Activated naive CD8-positive, alpha-beta T cell treated with anti-CD3 and anti-CD28 coated beads, Interleukin-2, amount 10 ng/mL, durations not matched to agents 7 days and 5 days (primary cell): Measurements from ENCODE around the gene RNF224. TPM values are rescaled to one million over a fixed set of nuclear protein-coding genes. Genes with fewer than 3 reads are reported as not detected.
"Not testable (repeated sequence)": the region's sequence is repeated elsewhere in the genome, so short reads cannot be mapped to it uniquely, and the experiment has no call there.

Experiments used
- ATAC-seq: fragments of 150-1000 bp; cut with Tn5 transposase; one replicate; pipeline ENCODE4 v1.10.0; 2021; ENCODE audit warnings: low read depth, moderate library complexity
- POLR2A ChIA-PET: fragments of 350-600 bp; sonication (Branson Sonifier 250); formaldehyde crosslinking; loops from one replicate; lab custom pipeline; 2021; ENCODE audit warnings: antibody characterized with exemption; lab: Charles Lee
- DNase-seq: peaks from one replicate; pipeline ENCODE4 v3.0.0; 2021
- H3K27ac Mint-ChIP-seq: one replicate; pipeline ENCODE4 v1.8.0; 2022; ENCODE audit warnings: mild to moderate bottlenecking, mixed read lengths
- H3K27me3 Mint-ChIP-seq: one replicate; pipeline ENCODE4 v1.8.0; 2022; ENCODE audit warnings: mild to moderate bottlenecking, moderate library complexity, mixed read lengths
- H3K36me3 Mint-ChIP-seq: one replicate; pipeline ENCODE4 v1.8.0; 2021; ENCODE audit warnings: mild to moderate bottlenecking, mixed read lengths
- H3K4me1 Mint-ChIP-seq: one replicate; pipeline ENCODE4 v1.8.0; 2021; ENCODE audit warnings: mixed read lengths
- H3K4me3 Mint-ChIP-seq: one replicate; pipeline ENCODE4 v1.8.0; 2022; ENCODE audit warnings: mild to moderate bottlenecking, moderate library complexity, mixed read lengths
- H3K9me3 Mint-ChIP-seq: one replicate; pipeline ENCODE4 v1.8.0; 2021; ENCODE audit warnings: mixed read lengths
- total RNA-seq, 2 experiments: library from RNA; stranded (reverse); gene quantifications; one replicate each; pipeline ENCODE4 v1.2.3, GENCODE V29; 2021

RNF224 gene
- total RNA-seq, 2 experiments from 2014 or later = not detected

DNA sequence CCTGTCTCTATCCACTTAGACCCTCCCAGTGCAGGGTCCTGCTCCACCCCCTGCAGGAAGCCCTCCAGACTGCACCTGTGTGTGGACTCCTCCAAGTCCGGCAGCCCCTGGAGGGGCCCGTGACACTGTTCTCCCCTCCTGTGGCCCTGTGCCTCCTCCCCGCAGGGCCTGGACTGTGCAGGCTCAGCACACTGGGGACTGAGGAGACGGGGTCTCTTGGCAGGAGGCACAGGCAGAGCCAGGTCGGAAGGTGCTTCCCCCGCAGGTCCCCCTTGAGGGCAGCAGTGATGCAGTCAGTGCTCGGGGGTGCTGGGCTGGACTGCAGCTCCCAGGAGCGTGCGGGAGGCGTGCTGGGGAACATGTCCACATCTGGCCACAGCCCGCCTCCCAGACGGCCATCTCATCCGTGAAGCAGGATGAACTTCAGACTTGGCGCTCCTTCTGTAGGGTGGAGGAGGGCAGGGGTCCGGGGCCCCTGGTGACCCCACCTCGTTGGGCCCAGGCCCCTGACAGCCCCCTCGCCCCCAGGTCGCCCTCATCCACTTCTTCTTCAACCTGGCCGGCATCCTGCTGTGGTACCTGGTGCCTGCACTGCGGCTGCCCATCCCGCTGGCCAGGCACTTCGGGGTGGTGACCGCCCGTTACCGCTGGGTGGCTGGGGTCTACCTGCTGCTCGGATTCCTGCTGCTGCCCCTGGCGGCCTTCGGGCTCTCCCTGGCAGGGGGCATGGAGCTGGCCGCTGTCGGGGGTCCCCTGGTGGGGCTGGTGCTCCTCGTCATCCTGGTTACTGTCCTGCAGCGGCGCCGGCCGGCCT lies 8.3 kb downstream of the RNF224 start:
- Mint-ChIP-seq H3K4me3 (no peak overlapping the region), H3K27me3 (no peaks in the 10 kb centered on the region), H3K36me3 (no peaks in the 10 kb centered on the region), H3K4me1 (peaks cover 8% of the 10 kb centered on the region), H3K27ac (peak overlapping the region; percentile 30), H3K9me3 (no peaks in the 10 kb centered on the region)
- no peak for ATAC-seq
- POLR2A ChIA-PET = interaction anchor here (1.0 to 1.2 kb wide), 6 partner anchors 21 to 189 kb away, joined by 3 to 8 read pairs (median 4); partner anchors contain the start of genes ANAPC2, NPDC1, SSNA1 and TPRN
- DNase-seq = peak; percentile 36

DNA sequence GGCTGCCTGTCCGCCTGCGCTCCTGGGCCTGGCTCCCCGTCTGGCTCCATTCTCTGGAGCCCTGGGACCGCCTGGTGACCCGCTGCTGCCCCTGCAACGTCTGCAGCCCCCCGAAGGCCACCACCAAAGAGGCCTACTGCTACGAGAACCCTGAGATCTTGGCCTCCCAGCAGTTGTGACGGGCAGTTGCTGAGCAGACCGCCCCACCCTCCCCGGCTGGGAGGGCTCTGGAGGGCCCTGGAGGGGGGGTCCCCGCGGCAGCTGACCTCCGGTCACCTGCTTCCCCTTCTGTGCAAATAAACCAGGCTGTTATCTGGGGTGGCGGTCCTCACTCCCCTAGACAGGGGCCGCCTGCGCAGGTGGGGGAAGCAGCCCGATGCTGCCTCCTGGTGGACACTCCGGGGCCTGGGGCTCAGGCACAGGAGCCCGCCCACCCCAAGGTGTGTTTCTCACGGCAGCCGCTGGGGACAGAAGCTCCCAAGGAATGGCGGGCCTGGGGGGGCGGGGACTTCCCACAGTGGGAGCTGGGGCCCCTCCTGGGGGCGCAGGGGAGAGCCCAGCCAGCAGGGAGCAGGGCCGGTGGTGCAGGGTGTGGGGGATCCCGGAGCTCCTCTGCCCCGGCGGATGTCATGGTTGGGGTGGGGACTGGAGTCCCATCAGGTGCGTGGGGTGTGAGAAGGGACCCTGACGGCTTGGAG lies 9.1 kb downstream of the RNF224 start:
- ATAC-seq (peak; percentile 25), DNase-seq (peak; percentile 93)
- Mint-ChIP-seq H3K27ac (no peak overlapping the region), H3K9me3 (no peaks in the 10 kb centered on the region), H3K27me3 (no peaks in the 10 kb centered on the region), H3K36me3 (peaks cover 3% of the 10 kb centered on the region), H3K4me3 (no peak overlapping the region), H3K4me1 (peaks cover 8% of the 10 kb centered on the region)
- POLR2A ChIA-PET = interaction anchor here (0.6 to 1.2 kb wide), 8 partner anchors 19 to 190 kb away, joined by 3 to 8 read pairs (median 4); partner anchors contain the start of genes ANAPC2, MAN1B1, NELFB and NPDC1

DNA sequence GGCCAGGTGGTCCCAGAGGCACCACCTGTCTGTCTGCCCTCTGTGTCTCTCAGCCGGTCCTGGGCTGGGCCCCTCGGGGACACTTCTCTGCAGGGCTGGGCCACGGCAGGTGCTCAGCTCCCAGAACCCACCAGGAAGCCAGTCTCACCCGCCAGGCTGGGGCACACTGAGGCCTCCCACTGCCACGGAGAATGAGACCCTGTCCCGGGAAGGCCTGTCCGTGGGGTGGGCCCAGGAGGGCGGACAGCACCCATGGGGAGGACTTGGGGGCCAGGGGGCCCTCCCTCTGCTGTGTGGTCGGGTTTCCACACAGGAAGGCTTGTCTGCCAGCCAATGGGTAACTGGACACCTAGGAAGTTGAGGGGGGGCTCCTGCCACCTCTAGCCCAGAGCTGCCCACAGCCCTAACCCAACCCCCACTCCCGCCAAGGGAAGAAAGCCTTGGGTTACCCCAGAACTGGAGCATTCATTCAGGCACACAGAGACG lies 9.7 kb downstream of the RNF224 start:
- Mint-ChIP-seq H3K4me3 (no peak overlapping the region), H3K27ac (no peak overlapping the region), H3K36me3 (peaks cover 4% of the 10 kb centered on the region), H3K4me1 (peaks cover 8% of the 10 kb centered on the region), H3K27me3 (no peaks in the 10 kb centered on the region), H3K9me3 (no peaks in the 10 kb centered on the region)
- DNase-seq = no peak
- POLR2A ChIA-PET = interaction anchor here (0.6 to 1.2 kb wide), 8 partner anchors 18 to 190 kb away, joined by 3 to 8 read pairs (median 4); partner anchors contain the start of genes ANAPC2, MAN1B1, NELFB and NPDC1
- no peak for ATAC-seq

DNA sequence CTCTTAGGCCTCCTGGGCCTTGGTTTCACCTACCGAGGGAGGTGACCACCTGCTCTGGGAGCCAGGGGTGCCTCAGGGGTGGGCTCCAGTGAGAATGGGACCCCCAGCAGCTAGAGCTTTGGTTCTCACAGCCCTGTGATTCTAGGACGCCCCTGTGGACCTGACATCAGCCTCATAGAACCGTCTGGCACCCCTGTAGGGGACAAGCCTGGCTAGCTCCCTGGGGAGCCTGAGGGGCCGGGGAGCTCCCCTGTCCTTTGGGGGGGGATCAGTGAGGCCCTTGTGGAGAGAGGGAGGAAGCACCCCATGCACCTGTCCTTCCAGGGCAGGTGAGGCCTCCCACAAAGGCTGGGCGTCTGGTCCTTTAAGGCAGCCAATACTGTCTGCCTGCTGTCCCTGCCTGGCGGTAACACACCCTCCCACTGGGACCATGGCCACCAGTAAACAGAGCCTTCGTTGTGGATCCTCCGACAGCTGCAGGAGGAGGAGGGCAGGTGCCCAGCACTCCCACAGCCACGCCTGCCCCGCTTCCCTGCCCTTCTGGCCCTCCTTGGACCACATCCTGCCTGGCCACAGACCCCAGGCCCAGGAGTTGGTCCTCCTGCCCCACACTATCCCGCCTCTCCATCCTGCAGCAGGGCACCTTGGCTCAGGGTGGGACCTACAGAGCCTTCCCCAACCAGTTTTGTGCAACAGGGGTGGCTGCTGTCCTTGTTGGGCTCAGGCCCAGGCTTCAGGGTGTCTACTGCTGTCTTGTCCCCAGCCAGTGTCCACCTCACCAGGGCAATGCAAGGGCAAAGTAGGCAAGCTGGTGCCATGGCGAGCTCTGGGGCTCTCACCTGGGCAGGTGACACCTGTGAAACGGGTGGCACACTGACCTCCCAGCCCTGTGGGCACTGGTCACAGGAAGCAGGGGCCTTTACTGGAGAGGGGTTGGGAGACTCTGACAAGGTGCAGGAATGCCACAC lies 10.7 kb downstream of the RNF224 start:
- no peak for DNase-seq
- peaks cover 15% of the 10 kb centered on the region for H3K4me1 Mint-ChIP-seq
- no peak overlapping the region for H3K4me3 Mint-ChIP-seq
- no peaks in the 10 kb centered on the region for H3K9me3 Mint-ChIP-seq
- H3K36me3 Mint-ChIP-seq = peaks cover 14% of the 10 kb centered on the region
- POLR2A ChIA-PET = interaction anchor here (1.5 kb wide), 1 partner anchor 108 kb away, joined by 5 read pairs; no protein-coding TSS in a partner anchor
- H3K27me3 Mint-ChIP-seq = no peaks in the 10 kb centered on the region
- no peak for ATAC-seq
- H3K27ac Mint-ChIP-seq = no peak overlapping the region

DNA sequence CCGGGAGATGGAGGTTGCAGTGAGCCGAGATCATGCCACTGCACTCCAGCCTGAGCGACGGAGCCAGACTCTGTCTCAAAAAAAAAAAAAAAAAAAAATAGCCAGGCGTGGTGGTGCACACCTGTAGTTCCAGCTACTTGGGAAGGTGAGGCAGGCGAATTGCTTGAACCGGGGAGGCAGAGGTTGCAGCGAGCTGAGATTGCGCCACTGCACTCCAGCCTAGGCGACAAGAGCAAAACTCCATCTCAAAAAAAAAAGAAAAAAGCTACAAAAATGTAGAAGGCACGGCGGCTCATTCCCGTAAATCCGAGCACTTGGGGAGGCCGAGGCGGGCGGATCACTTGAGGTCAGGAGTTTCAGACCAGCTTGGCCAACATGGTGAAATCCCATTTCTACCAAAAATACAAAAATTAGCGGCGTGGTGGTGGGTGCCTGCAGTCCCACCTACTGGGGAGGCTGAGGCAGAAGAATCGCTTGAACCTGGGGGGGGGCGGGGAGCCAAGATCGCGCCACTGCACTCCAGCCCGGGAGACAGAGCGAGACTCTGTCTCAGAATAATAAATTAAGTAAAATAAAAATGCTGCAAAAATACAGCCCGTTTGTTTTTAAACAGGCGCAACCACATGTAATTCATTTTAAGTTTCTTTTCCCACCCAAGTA lies 12.4 kb downstream of the RNF224 start:
- Mint-ChIP-seq H3K4me3 (peak overlapping the region; percentile 78), H3K27ac (peak overlapping the region; percentile 34)
- POLR2A ChIA-PET = interaction anchor here (0.6 to 6.7 kb wide), 26 partner anchors 9 to 379 kb away, joined by 3 to 171 read pairs (median 10); partner anchors contain the start of genes ANAPC2, CYSRT1, DPP7 and MAN1B1

DNA sequence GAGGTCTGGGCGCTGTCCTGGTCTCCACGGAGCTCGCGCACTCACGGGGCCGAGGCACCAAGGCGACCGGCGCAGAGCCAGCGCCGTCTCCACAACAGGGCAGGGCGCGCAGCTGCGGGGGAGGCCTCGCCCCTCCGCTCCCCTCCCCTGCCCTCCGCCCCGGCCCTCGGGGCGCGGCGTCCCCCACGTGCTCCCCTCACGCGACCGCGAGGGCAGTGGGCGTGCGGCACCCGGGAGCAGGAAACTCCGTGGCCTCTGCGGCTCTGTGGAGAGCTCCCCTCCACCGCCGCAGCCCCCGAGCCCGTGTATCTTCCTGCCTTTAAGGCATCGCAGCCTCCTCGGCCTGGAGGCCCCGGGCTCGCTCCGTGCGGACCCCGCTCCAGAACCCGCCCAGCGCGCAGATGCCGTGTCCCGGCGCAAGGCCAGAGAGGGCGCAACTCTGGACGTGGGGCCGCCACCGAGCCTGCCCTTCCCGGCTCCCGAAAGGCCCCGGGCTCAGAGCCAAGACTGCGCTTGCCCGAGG lies 13.1 kb downstream of the RNF224 start:
- H3K27ac Mint-ChIP-seq = peak overlapping the region; percentile 34
- peak overlapping the region; percentile 78 for H3K4me3 Mint-ChIP-seq
- no peaks in the 10 kb centered on the region for H3K9me3 Mint-ChIP-seq
- peaks cover 24% of the 10 kb centered on the region for H3K4me1 Mint-ChIP-seq
- H3K27me3 Mint-ChIP-seq = no peaks in the 10 kb centered on the region
- H3K36me3 Mint-ChIP-seq = peaks cover 20% of the 10 kb centered on the region
- no peak for DNase-seq
- peak; percentile 21 for ATAC-seq
- POLR2A ChIA-PET = interaction anchor here (0.6 to 6.7 kb wide), 52 partner anchors 9 to 450 kb away, joined by 3 to 171 read pairs (median 5); partner anchors contain the start of genes ANAPC2, ARRDC1, CYSRT1 and DPP7

More for the DNA sequence above, 12.4 kb downstream of the RNF224 start:
- H3K27me3 Mint-ChIP-seq, ATAC-seq, DNase-seq, H3K9me3 Mint-ChIP-seq: not testable (repeated sequence)
- H3K4me1 Mint-ChIP-seq = peaks cover 24% of the 10 kb centered on the region
- peaks cover 20% of the 10 kb centered on the region for H3K36me3 Mint-ChIP-seq

DNA sequence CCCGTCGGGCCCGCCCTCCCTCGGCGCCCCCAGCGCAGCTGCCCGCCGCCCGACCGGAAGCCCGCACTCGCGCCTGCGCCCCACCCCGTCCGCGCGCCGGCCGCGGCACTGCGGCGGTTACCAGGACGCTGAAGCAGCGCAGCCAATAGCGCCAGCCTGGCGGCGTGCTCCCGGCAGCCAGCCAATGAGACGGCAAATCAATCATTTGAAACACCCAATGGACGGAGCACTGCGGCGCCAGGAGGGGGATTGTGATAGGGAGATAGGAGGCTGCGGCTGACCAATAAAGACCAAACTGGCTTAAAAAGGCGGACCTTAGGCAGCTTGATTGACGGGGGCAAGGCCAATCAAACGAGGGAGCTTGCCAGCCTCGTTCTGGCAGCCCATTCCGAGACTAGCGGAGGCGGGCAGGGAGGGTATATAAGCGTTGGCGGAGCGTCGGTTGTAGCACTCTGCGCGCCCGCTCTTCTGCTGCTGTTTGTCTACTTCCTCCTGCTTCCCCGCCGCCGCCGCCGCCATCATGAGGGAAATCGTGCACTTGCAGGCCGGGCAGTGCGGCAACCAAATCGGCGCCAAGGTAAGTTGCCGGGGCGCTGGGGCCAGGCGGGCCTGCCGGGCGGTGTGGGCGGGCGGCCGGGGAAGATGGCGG lies 13.7 kb downstream of the RNF224 start, which contains the start of gene TUBB4B:
Gene TUBB4B (plus strand): TSS at position 447 of the 649 bp plus-strand sequence. CDS start 74 bp downstream, at position 521.
- Mint-ChIP-seq H3K4me1 (peaks cover 24% of the 10 kb centered on the region), H3K27ac (peak within 1 kb of the TSS; percentile 93), H3K4me3 (peak within 1 kb of the TSS; percentile 90), H3K36me3 (peaks cover 20% of the 10 kb centered on the region), H3K27me3 (no peaks in the 10 kb centered on the region), H3K9me3 (no peaks in the 10 kb centered on the region)
- POLR2A ChIA-PET = interaction anchor here (0.6 to 6.7 kb wide), 50 partner anchors 8 to 450 kb away, joined by 3 to 171 read pairs (median 5); partner anchors contain the start of genes ANAPC2, ARRDC1, CYSRT1 and DPP7
- ATAC-seq (peak; percentile 83), DNase-seq (peak; percentile 99)

DNA sequence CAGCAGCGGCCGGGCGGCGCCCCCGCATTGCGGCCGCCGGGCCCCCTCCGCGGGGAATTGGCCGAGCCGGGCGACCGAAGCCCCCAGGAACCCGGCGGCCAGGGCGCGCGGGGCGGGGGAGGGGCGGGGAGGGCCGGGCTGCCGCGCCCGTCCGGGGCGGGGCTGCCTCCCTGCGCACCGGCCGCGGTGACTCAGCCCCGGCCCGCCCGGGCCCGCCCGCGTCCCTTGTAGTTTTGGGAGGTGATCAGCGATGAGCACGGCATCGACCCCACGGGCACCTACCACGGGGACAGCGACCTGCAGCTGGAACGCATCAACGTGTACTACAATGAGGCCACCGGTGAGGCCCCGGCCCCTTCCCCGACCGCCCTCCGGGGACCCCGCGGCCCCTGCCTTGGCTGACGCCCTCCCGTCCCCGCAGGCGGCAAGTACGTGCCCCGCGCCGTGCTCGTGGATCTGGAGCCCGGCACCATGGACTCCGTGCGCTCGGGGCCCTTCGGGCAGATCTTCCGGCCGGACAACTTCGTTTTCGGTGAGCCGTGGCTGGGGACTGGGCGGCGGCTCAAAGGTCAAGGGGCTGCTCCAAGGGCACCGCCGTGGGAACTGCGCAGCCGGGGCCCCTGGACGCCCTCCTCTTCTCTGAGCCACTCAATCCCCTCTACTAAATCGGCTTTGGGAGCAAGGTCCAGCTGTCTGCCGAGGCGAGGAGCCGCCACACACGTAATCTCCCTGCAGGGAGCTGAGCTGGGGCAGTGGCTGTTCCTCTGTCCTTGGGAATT lies 14.4 kb downstream of the RNF224 start:
- POLR2A ChIA-PET = interaction anchor here (0.7 to 6.7 kb wide), 32 partner anchors 11 to 363 kb away, joined by 3 to 171 read pairs (median 6); partner anchors contain the start of genes ANAPC2, ARRDC1, CYSRT1 and DPP7
- peak overlapping the region; percentile 80 for H3K27ac Mint-ChIP-seq
- H3K4me1 Mint-ChIP-seq = peaks cover 24% of the 10 kb centered on the region
- peak overlapping the region; percentile 86 for H3K4me3 Mint-ChIP-seq
- peak; percentile 79 for DNase-seq
- H3K27me3 Mint-ChIP-seq = no peaks in the 10 kb centered on the region
- peaks cover 20% of the 10 kb centered on the region for H3K36me3 Mint-ChIP-seq
- ATAC-seq = peak; percentile 13
- H3K9me3 Mint-ChIP-seq = no peaks in the 10 kb centered on the region

DNA sequence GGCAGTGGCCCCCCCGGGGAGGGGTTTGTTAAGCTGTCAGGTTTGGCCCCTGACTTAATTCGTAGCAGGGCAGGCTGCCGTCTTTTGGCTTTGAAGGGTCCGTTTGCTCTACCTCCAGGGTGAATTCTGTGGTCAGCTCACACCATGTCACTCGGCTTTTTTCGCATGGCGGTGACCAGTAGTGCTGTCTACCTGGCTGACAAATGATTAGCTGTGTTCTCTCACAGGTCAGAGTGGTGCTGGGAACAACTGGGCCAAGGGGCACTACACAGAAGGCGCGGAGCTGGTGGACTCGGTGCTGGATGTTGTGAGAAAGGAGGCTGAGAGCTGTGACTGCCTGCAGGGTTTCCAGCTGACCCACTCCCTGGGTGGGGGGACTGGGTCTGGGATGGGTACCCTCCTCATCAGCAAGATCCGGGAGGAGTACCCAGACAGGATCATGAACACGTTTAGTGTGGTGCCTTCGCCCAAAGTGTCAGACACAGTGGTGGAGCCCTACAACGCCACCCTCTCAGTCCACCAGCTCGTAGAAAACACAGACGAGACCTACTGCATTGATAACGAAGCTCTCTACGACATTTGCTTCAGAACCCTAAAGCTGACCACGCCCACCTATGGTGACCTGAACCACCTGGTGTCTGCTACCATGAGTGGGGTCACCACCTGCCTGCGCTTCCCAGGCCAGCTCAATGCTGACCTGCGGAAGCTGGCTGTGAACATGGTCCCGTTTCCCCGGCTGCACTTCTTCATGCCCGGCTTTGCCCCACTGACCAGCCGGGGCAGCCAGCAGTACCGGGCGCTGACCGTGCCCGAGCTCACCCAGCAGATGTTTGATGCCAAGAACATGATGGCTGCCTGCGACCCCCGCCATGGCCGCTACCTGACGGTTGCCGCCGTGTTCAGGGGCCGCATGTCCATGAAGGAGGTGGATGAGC lies 15.2 kb downstream of the RNF224 start:
- Mint-ChIP-seq H3K9me3 (no peaks in the 10 kb centered on the region), H3K36me3 (peaks cover 20% of the 10 kb centered on the region), H3K4me1 (peaks cover 24% of the 10 kb centered on the region), H3K27me3 (no peaks in the 10 kb centered on the region), H3K4me3 (peak overlapping the region; percentile 86), H3K27ac (peak overlapping the region; percentile 80)
- DNase-seq = no peak
- no peak for ATAC-seq
- POLR2A ChIA-PET = interaction anchor here (0.7 to 6.7 kb wide), 11 partner anchors 9 to 172 kb away, joined by 3 to 171 read pairs (median 4); partner anchors contain the start of genes CYSRT1, NELFB, RNF208 and SAPCD2
